Astrocyte of the cerebellum (primary cell): ENCODE measurements around the gene CPM.

Experiments used
- DNase-seq: peaks from one replicate; pipeline ENCODE4 v3.0.0-alpha.2; 2011; ENCODE audit warnings: low read depth
- H3K4me3 ChIP-seq: 2 replicates; pipeline ENCODE4 v1.5.1; 2011; ENCODE audit warnings: mild to moderate bottlenecking, low read depth, low read length, moderate library complexity
- in situ Hi-C: cut with HindIII; loops from 2 replicates; pipeline ENCODE4 v1.10.0; 2017; ENCODE audit warnings: low sequenced_read_pairs
- TF ChIP-seq, protein P1 (sequence below): IDR thresholded peaks from 2 replicates; pipeline ENCODE4 v1.5.1; 2012; ENCODE audit warnings: low read length, low read depth, moderate library complexity, mild to moderate bottlenecking; ENCODE audit errors: missing control alignments

The CPM gene

DNA sequence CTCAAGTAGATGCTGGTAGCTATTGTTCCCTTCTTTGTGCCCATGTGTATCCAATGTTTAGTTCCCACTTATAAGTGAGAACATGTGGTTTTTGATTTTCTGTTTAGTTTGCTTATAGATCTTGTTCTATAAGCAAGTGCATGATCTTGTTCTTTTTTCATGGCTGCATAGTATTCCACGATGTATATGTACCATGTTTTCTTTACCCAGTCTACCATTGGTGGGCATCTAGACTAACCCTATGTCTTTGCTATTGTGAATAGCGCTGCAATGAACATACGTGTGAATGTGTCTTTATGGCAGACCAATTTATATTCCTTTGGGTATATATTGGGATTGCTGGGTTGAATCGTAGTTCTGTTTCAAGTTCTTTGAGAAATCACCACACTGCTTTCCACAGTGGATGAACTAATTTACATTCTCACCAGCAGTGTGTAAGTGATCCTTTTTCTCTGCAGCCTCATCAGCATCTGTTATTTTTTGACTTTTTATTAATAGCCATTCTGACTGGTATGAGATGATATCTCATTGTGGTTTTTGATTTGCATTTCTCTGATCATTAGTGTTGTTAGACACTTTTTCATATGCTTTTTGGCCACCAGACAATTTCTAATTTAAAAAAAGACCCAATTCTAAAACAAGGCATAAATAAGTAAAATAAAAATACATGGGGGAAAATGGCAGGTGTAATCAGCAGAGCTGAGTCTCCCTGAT, 50.6 kb downstream of the CPM start:
- in situ Hi-C loops, result no loop called here
- TF ChIP-seq, protein P1, sequence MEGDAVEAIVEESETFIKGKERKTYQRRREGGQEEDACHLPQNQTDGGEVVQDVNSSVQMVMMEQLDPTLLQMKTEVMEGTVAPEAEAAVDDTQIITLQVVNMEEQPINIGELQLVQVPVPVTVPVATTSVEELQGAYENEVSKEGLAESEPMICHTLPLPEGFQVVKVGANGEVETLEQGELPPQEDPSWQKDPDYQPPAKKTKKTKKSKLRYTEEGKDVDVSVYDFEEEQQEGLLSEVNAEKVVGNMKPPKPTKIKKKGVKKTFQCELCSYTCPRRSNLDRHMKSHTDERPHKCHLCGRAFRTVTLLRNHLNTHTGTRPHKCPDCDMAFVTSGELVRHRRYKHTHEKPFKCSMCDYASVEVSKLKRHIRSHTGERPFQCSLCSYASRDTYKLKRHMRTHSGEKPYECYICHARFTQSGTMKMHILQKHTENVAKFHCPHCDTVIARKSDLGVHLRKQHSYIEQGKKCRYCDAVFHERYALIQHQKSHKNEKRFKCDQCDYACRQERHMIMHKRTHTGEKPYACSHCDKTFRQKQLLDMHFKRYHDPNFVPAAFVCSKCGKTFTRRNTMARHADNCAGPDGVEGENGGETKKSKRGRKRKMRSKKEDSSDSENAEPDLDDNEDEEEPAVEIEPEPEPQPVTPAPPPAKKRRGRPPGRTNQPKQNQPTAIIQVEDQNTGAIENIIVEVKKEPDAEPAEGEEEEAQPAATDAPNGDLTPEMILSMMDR, result no peak
- DNase-seq, result no peak
- no peak overlapping the region for H3K4me3 ChIP-seq

DNA sequence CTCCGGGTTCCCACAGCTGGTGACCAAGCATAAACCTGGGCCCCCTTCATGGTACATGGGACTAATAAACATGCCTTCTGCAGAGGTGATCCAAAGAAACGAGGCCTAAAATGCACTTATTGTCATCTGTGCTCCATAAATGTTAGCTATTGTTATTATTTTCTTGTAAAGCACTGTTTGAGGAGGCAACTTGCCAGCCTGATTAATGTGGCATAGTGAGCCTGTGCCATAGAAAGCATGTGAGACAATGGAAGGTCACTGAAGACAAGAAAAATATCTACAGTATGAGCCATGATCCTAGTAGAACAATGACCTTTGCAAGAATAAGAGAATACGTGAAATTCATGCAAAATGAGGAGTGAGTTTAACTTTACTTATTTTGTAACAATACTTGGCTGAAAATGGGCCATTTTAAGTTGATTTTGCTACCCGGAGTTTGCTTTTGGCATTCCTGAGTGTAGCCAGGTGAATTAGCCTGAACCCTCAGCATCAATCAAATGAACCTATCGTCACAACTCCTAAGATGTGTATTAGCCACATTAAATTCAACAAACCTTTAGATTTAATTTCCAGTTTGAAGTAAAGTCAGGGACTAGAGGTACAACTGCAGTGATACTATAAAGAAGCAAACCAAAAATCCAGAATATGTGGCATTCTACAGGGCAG, 52.2 kb downstream of the CPM start:
- no peak overlapping the region for H3K4me3 ChIP-seq
- no peak for DNase-seq
- in situ Hi-C loops, result no loop called here
- TF ChIP-seq, protein P1, result no peak

GRCh38 chr12:68878846-68879245, 54.1 kb downstream of the CPM start:
- no peak overlapping the region for H3K4me3 ChIP-seq
- in situ Hi-C loops, result no loop called here
- DNase-seq, result no peak

DNA sequence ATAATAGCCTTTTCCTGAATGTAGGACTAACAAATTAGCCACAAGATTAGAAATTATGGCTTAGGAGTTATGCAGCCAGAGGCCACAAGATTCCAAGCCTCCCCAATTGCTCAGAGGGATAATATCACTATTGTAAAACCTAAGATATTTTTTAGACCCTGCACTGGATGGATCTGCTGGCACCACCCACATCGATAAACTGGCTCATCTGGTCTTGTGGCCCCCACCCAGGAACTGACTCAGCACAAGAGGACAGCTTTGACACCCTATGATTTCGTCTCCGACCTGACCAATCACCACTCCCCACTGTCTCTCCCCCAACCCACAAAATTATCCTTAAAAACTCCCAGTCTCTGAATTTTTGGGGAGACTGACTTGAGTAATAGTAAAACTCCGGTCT, 54.7 kb downstream of the CPM start:
- no peak overlapping the region for H3K4me3 ChIP-seq
- TF ChIP-seq, protein P1, result no peak
- in situ Hi-C loops, result no loop called here
- no peak for DNase-seq

More at GRCh38 chr12:68878846-68879245, 54.1 kb downstream of the CPM start:
- TF ChIP-seq, protein P1, result no peak

DNA sequence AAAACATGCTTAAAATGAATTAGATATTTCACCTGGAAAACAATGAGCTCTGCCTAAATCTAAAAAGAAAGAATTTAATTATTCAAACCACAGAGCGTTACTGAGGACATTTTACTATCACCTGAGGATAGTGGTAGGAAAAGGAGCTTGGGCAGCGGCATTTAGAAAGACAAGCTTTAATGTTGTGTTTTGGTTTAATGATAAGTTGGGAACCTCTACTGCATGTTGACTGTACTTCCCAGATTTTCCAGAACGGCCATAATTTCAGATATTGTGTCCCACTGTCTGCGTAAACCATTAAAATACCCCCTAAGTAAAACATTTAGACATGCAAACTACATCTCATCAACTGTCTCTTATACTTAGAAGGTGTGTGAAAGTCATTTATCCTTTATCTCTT, 55.4 kb downstream of the CPM start:
- TF ChIP-seq, protein P1, result no peak
- no peak for DNase-seq
- in situ Hi-C loops, result no loop called here
- H3K4me3 ChIP-seq, result no peak overlapping the region

DNA sequence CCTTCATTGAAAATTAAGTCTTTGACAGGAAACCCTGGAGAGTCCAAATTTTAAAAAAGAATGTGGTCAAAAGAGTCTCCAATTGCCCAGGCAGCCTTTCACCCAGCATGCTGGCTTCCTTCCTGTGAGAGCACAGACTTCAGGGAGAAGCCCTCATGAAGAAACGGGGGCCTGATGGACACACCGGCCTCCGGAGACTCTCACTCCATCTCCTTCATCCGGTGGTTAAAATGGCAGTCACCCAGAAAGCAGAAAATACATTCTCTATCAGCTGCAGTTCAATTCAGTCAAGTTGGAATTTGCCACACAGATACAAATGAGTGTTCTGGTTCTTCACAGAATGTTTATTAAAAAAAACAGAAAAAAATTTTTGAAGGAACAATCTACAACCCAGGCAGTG, 56.5 kb downstream of the CPM start:
- DNase-seq, result no peak
- in situ Hi-C loops, result no loop called here
- H3K4me3 ChIP-seq, result no peak overlapping the region
- TF ChIP-seq, protein P1, result no peak
